ENCODE measurements around the gene KRTAP5-2.

Gene KRTAP5-2

GRCh38 chr11:1556278-1556902 is 41.7 kb downstream of the KRTAP5-2 start:
- no peak for DNase-seq (ENCODE audit: low read depth, low spot score)

GRCh38 chr11:1555713-1556153 is 42.4 kb downstream of the KRTAP5-2 start:
- no peak for DNase-seq (ENCODE audit: low read depth, low spot score)

GRCh38 chr11:1554981-1555712 is 42.9 kb downstream of the KRTAP5-2 start:
- no peak for DNase-seq (ENCODE audit: low read depth, low spot score)

GRCh38 chr11:1553808-1554594 is 44.1 kb downstream of the KRTAP5-2 start:
- no peak for DNase-seq (ENCODE audit: low read depth, low spot score)

GRCh38 chr11:1549338-1550330 is 48.5 kb downstream of the KRTAP5-2 start:
- no peak for DNase-seq (ENCODE audit: low read depth, low spot score)

- DNase-seq (ENCODE audit: low read depth, low spot score) = no peak
These were observed 49.6 kb downstream of the KRTAP5-2 start for GRCh38 chr11:1548221-1549070.

- DNase-seq (ENCODE audit: low read depth, low spot score) = no peak
These were observed 50.5 kb downstream of the KRTAP5-2 start for GRCh38 chr11:1547467-1548098.

Data from activated CD4-positive, CD25-positive, alpha-beta regulatory T cell treated with anti-CD3 and anti-CD28 coated beads, Interleukin-2, amount 50 U/mL, for 16 hours (primary cell).